ENCODE data around the gene IGFBP2. TPM values are rescaled to one million over a fixed set of nuclear protein-coding genes. Genes with fewer than 3 reads are reported as not detected.
"Not testable (repeated sequence)": the region's sequence is repeated elsewhere in the genome, so short reads cannot be mapped to it uniquely, and the experiment has no call there.

IGFBP2 gene, protein sequence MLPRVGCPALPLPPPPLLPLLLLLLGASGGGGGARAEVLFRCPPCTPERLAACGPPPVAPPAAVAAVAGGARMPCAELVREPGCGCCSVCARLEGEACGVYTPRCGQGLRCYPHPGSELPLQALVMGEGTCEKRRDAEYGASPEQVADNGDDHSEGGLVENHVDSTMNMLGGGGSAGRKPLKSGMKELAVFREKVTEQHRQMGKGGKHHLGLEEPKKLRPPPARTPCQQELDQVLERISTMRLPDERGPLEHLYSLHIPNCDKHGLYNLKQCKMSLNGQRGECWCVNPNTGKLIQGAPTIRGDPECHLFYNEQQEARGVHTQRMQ
- 192 TPM for total RNA-seq

- peak; percentile 35 for ATAC-seq
Measured at GRCh38 chr2:216632952-216633615, at the start of gene IGFBP2. Gene IGFBP2, plus strand, starts transcription at chr2:216633420. Its CDS starts 104 bp downstream, at chr2:216633524.

DNA sequence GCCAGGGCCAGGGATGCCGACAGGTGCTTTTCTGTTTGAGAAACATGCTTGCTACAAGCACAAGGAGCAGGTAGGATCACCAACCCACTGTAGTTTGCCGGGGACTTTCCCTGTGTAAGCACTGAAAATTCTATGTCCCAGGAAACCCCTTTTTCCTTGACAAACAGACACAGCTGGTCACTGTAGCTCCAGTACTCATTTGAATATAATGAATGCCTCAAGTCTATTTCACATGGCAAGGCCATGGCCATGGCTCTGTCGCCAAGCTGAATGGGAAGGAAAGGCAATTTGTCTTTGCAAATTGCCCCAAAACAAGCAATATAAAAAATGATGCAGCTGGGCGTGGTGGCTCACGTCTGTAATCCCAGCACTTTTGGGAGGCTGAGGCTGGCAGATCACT lies 49.6 kb upstream of the IGFBP2 start:
- no peak for ATAC-seq

- no peak for ATAC-seq
Measured at GRCh38 chr2:216584112-216584511, 49.1 kb upstream of the IGFBP2 start.

GRCh38 chr2:216585441-216585840 lies 47.8 kb upstream of the IGFBP2 start:
- no peak for ATAC-seq

DNA sequence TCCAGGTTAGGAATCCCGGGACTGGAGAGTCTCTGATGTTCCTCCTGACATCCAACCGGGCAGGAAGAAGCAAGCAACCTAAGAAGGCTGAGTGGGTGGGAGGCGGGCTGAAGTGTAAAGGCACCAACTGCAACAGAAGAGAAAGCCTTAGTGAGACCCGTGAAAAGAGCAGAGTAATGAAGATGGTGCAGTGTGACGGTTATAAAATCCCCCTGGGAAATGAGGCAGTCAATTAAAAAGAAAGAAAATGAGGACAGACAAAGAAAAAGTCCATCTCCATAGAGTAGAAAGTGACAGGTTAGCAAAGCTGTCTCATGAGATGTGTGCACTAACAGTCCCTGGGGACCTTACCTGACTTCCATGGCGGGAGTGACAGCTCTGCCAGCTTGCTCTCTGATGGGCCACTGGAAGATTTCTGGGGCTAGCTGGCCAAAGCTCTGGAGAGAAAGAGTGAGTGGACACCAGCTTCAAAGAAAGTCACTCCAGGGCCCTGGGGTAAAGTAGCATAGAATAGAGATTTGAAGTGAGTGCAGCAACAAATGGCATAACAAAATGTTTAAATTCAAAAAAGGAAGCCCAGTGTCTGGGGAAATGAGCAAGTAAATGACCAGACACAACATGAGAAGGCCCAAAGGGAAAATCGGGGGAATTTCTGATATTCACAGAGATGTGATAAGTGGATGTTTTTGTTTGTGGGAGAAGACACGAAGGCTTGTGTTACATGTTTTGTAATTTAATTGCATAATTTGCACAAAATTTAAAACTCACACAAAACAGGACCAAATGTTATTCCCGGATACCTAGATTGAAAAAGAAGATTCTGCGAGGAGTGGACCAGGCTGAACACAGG lies 44.1 kb upstream of the IGFBP2 start:
- no peak for ATAC-seq

DNA sequence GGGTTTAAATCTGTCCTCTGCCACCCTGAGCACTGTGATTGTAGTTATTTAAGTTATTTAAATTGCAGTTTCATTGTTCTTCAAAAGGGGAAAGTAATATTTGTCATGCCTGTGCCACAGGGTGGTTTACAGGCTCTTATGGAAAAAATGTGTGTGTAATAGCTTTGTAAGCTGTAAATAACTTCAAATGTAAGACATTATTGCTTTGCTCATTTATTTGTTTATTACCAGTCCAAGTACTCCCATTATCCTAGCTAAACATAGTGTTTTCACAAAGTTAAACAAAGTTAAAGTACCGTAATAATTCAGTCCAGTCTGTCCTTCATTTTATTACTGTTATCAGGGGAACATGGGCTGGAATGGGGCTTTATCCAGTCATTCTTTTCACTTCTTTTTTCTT lies 43.4 kb upstream of the IGFBP2 start:
- ATAC-seq, result no peak

DNA sequence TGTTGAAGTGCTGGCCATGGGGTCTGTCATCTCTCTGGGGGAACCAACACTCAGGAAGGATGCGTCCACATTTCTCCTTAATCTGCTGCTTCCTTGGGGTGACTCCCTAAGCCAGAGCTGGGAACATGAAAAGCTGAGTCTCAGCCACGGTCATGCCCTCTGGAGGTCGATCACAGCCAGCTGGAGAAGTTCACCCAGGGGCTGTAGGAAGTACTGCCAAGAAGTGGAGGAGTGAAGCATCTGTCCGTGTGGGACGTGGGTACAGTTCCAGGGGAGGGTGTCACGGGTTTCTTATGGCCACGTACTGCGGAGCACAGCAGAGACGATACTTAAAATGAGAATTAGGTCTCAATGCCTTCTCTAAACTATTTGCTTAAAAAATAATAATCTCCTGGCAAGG lies 42.4 kb upstream of the IGFBP2 start:
- no peak for ATAC-seq

DNA sequence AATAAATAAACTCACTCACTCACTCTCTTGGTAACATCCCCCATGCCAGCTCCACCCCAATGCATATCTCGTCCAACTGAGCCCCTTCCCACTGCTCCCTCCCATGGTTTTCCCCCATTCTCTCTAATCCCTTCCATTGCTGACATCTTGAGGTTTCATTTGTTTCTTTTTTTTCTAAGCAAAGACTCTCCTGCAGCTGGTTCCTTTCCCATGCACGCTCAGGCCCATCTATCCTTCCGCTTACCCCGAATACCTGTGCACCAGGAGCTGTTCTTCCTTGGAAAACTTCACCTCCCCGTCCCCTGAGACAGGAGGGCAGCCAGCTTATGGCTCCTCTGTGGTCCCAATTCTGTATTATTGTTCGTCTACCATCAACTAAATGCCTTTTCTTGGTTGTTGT lies 41.7 kb upstream of the IGFBP2 start:
- no peak for ATAC-seq

- ATAC-seq, result no peak
Measured at GRCh38 chr2:216594081-216594480, 39.1 kb upstream of the IGFBP2 start.

DNA sequence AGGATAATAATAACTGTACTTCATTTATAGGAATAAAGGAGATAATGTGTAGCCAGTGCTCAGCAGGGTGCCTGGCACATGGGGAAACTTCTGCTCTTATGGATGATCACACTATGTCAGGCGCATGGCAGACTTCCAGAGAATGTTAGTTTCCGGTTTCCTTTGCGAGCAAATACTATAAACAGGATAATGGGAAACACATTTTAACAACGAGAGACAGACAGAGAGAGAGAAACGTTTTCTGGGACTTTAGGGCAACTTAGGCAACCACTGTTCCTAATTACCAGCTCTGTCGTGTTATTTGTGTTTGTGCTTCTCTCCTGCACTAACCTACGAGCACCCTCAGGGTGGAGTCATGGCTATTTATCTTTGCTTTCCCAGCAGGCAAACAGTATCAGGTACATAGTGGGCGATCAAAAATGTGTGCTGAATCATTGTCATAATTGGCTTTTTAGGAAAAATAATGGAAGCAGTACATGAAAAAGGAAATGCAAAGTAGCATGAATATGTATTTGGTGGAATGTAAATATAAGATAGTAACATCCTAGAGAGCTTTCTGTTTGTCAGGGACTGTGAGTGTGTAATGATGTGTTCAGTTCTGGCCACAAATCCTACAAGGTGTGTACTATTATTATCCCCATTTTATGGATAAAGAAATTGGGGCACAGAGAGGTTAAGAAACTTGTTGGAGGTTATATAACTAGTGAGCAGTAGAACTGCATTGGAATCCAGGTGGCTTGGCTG lies 36.8 kb upstream of the IGFBP2 start:
- no peak for ATAC-seq

DNA sequence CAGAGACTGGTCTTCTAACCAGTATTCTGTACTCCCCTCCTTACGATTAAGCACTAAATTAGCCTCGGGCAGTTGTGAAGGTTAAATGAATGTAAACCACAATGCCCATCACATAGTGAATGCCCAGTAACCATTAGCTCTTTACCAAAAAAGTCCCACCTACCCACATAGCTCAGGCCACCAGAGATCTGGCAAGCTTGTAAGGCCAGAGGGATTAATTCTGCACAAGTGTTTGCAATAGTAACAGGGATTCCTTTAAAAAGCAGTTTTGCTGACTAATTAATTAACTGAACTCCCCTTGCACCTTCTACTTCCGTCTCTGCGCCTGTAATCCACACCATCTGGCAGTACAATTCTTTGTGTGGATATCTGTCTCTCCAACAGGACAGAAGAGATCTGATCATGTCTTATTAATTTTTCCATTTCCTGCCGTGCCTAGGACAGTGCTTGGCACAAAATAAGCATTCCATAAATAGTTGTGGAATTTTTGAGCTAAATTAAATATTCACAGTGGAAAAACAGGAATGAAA lies 36.2 kb upstream of the IGFBP2 start:
- no peak for ATAC-seq

- not testable (repeated sequence) for ATAC-seq
Measured at GRCh38 chr2:216597825-216598224, 35.4 kb upstream of the IGFBP2 start.

- ATAC-seq, result peak; percentile 51
Measured at GRCh38 chr2:216601632-216602409, 31.4 kb upstream of the IGFBP2 start.

DNA sequence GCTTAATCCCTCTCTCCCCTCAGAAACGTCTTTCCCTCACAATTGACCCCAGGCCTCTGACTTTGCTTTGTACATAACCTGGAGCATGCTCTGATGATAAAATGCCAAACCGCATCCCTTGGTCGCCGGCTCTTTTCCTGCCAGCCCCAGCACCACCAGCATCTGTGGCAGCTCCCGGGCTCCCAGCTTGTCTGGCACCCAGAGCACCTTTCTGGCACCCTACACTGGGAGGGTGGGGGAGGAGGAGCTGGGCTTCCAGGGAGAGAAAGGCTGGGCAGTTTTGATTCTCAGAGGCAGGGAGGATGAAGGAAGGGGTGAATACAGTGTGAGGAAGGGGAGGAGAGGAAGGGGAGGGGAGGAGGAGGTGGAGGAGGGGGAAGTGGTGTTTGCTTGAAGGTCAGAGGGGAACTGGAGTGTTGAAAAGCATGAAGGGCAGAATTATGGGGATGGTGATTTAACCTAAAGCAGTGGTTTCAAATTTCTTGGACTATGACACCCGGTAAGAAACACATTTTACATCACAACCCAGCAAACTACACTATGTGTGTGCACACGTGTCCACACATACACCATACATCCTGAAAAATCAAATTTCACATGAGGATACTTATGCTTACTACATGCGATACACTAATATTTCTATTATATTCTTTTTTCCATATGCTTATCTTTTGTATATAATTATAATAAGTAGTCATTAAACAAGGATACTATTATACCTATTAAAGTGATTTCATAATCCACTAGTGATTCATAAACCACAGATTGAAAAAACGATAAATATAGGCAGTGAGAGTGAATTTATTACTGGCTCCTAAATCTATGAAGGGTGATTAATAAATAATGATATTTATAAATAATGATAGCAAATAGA lies 30.0 kb upstream of the IGFBP2 start:
- no peak for ATAC-seq

- ATAC-seq, result no peak
Measured at GRCh38 chr2:216603884-216604245, 29.4 kb upstream of the IGFBP2 start.

DNA sequence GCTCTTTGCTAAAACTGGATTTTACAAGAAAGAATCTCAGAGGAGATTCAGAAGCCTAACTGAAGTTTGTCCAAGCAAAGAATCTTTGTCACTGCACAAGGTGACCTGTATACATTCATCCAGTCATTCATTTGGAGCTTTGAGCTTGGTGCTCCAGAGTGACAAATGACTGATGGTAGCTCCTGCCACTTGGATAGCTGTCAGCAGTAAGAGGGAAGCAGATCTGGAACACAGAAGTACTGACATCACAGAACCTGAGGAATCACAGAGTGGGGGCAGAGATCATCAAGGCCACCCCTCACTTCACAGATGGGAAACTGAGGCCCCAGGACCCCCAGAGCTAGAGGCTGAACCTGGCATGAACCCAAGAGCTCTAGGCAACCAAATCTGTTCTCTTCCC lies 28.8 kb upstream of the IGFBP2 start:
- ATAC-seq, result no peak

DNA sequence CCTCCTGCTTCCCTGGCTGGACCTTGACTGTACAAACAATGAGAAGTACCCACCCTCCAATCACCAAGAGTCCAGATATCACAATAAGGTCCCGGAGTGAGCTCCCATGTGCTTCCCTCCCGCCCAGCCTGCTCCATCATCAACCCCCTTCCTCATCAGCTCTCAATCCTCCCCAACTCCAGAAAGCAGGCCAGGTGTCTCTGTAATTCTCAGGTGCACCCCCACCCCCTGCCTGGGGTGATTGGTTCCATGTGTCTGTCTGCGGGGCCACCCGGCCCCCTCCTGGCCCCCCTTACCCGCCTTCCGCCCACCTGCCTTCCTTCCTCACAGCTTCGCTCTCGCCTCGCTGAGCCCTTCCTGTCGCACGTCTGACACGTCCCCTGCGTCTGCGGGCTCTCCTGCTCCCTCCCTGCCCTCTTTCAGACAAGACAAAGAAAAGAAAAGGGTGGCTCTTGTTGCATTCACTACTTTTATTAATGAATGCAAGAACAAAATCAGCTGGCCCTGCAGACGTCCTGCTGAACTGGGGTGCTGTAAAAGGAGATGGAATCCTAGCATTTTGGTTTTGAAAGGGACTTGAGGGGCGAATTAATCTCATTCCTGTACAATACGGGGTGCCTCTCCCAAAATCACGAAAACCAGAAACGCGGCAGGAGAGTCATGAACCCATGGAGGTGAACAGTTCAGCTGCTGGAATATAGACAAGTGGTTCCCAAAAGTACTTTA lies 26.5 kb upstream of the IGFBP2 start:
- no peak for ATAC-seq

DNA sequence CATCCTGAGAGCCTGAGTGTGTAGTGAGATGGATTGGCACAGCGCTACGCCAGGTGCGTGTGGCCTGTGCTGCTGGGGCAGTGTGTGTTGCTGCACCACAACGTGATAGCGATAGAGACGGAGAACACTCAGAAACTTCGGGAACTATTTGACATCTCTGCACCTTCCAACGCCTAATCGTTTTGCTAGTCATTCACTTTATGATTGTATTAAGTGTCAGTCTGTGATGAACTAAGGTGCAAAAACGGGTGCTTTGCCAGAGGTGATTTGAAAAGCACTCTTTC lies 26.0 kb upstream of the IGFBP2 start:
- ATAC-seq, result no peak

DNA sequence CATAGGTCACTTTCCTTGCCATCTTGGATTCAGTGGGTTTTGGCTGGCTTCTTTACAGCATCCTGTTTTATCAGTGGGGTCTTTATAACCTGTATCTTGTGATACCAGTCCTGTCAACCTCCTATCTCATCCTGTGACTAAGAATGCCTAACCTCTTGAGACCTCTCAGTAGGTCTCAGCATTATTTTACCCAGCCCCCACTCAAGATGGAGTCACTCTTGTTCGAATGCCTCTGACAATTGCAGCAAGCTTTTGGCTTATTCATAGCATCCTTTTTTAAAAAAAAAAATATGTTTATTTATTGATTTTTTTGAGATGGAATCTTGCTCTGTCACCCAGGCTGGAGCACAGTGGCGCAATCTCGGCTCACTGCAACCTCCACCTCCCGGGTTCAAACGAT lies 24.7 kb upstream of the IGFBP2 start:
- ATAC-seq, result no peak

Data from esophagus mucosa (tissue), 1 donor.